GM12801 (cell line): ENCODE results near the gene SLC22A17.

Source experiments
- TF ChIP-seq, protein P1 (sequence below): IDR thresholded peaks from one replicate; pipeline ENCODE4 v1.5.1; 2011; ENCODE audit warnings: control low read depth; ENCODE audit not compliant: insufficient read length; ENCODE audit errors: extremely low read depth

The SLC22A17 gene

GRCh38 chr14:23392613-23393012, 39.9 kb upstream of the SLC22A17 start:
- TF ChIP-seq, protein P1, sequence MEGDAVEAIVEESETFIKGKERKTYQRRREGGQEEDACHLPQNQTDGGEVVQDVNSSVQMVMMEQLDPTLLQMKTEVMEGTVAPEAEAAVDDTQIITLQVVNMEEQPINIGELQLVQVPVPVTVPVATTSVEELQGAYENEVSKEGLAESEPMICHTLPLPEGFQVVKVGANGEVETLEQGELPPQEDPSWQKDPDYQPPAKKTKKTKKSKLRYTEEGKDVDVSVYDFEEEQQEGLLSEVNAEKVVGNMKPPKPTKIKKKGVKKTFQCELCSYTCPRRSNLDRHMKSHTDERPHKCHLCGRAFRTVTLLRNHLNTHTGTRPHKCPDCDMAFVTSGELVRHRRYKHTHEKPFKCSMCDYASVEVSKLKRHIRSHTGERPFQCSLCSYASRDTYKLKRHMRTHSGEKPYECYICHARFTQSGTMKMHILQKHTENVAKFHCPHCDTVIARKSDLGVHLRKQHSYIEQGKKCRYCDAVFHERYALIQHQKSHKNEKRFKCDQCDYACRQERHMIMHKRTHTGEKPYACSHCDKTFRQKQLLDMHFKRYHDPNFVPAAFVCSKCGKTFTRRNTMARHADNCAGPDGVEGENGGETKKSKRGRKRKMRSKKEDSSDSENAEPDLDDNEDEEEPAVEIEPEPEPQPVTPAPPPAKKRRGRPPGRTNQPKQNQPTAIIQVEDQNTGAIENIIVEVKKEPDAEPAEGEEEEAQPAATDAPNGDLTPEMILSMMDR: no peak

GRCh38 chr14:23389396-23389795, 36.7 kb upstream of the SLC22A17 start:
- TF ChIP-seq, protein P1: no peak

- TF ChIP-seq, protein P1: no peak
These were observed 36.3 kb upstream of the SLC22A17 start for GRCh38 chr14:23388996-23389395.

GRCh38 chr14:23387916-23388882, 35.5 kb upstream of the SLC22A17 start:
- TF ChIP-seq, protein P1: no peak

DNA sequence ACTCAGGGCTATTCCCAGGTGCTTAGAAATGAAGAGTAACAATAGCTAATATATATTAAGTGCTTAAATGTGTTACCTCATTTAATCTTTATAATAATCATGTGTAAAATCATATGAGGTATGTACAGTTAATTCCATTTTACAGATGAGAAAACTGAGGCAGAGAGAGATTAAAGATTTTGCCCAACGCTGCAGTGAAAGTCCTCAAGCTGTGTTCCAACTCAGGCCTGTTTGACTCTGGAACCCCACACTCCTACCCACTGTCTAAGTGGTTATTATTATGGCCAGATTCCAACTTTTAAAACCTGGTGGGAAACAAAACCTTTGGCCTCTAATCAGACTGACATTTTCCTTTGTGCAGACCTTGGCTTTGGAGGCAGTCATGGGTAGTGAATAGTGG, 34.3 kb upstream of the SLC22A17 start:
- TF ChIP-seq, protein P1: no peak

DNA sequence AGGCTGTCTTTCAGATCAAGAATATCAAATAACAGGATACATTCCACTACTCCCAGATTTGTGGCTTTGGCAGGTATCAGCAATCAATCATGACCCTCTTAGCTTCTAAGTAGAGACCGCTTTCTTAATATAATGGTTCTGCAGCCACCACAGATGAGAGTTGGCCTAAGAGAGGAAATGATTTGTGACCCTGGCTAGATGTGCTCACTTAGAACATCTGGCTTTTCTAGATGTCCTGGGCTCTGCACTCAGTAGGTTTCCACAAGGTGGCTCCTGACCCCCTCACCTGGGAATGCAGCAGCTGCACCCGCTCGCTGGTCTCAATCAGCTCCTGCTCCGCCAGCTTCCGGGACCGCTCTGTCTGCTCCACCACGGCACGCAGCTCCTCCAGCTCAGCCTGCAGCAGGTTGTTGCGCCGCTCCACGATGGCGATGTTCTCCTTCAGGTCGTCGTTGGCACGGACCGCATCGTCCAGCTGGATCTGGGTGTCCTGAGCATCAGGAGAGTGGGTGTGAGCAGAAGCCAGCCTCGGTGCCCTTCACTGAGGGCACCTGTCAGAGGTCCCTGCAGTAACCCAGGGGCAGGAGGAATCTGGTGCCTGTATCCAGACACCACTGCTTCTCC, 33.1 kb upstream of the SLC22A17 start:
- TF ChIP-seq, protein P1: no peak

GRCh38 chr14:23385244-23385641, 32.6 kb upstream of the SLC22A17 start:
- TF ChIP-seq, protein P1: no peak
